ENCODE measurements around the gene SPDYE3. TPM values are rescaled to one million over a fixed set of nuclear protein-coding genes. Genes with fewer than 3 reads are reported as not detected.
A peak's percentile ranks its signal among the peaks of the same experiment; 100 is the strongest.
"Not testable (repeated sequence)": the region's sequence is repeated elsewhere in the genome, so short reads cannot be mapped to it uniquely, and the experiment has no call there.

SPDYE3 gene
- polyA plus RNA-seq, 4 donors, result 6.9 to 7.8 (median 7.7) TPM

DNA sequence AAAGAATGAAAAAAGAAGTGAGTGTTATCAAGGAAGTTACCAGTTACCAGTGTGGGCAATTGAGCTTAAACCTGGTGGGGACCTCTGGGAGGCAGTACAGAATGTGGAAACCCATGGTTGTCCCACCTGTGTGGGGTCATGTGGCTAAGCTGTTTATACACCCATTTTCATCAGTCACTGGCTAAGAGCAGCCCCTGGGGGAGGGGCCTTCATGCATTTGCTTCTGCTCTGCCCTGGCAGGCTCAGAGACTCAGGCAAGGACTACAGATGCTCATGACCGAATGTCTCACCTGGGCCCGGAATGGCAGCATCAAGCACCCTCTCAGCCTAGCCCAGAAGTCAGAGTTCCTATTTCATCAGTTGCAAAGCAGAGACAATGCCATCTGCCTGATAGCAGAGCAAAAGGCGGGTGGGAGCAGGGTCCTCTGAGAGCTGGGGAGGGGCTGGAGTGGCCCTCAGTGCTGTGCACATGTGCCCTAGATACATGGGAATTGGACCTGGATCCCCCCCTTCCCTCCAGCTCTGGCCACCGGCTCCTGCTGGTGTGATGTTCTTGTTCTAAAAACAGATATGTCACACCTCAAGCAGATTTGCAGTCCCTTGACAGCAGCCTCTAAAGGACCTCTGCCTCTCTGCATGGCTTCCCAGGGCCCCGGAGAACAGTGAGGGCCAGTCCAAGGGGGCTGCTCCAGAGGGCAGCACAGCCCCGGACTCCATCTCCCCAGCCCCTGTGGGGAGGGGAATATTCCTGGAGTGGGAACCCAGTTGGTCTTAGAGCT, 20.1 kb upstream of the SPDYE3 start:
- DNase-seq (ENCODE audit: low read depth in 4 of 4, low spot score in 3 of 4), result not testable (repeated sequence)

DNA sequence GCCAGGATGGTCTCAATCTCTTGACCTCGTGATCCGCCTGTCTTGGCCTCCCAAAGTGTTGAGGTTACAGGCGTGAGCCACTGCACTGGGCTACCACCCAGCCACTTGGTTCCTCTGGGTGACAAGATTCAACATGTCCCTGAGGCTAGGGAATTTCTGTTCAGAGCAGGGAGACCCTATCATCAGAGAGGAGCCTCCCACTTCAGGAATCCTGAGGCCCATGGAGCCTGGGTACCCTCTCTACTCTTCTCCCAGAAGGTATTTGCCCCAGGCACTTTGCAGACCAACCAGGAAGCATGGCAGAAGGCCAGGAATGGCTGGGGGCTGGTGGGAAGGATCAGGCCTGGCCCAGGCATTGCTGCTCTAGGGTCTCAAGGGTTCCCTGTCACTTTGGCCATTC, 19.2 kb upstream of the SPDYE3 start:
- DNase-seq (ENCODE audit: low read depth in 4 of 4, low spot score in 3 of 4), result not testable (repeated sequence)

DNA sequence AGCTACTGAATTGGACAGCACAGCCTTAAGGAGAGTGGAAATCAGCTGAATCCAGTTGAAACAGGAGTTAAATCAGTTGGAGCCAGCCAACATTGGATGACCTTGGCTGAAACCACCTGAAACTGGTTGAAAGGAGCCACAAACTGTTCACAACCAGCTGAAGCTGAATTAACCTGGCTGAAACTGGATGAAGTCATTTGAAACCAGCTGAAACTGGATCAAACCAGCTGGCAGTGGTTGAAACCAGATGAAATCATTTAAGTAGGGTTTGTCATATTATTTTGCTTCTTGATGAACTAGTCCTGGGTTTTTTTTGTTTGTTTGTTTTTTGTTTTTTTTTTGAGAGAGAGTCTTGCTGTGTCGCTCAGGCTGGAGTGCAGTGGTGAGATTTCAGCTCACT, 15.3 kb upstream of the SPDYE3 start:
- DNase-seq (ENCODE audit: low read depth in 4 of 4, low spot score in 3 of 4), result not testable (repeated sequence)

GRCh38 chr7:100295269-100295668, 12.2 kb upstream of the SPDYE3 start:
- not testable (repeated sequence) for DNase-seq (ENCODE audit: low read depth in 4 of 4, low spot score in 3 of 4)

- DNase-seq (ENCODE audit: low read depth in 4 of 4, low spot score in 3 of 4), result not testable (repeated sequence)
These were observed 9.5 kb upstream of the SPDYE3 start for GRCh38 chr7:100297852-100298631.

GRCh38 chr7:100298632-100298895, 8.9 kb upstream of the SPDYE3 start:
- not testable (repeated sequence) for DNase-seq (ENCODE audit: low read depth in 4 of 4, low spot score in 3 of 4)

GRCh38 chr7:100304526-100304925, 3.0 kb upstream of the SPDYE3 start:
- DNase-seq (ENCODE audit: low read depth in 4 of 4, low spot score in 3 of 4), result not testable (repeated sequence)

DNA sequence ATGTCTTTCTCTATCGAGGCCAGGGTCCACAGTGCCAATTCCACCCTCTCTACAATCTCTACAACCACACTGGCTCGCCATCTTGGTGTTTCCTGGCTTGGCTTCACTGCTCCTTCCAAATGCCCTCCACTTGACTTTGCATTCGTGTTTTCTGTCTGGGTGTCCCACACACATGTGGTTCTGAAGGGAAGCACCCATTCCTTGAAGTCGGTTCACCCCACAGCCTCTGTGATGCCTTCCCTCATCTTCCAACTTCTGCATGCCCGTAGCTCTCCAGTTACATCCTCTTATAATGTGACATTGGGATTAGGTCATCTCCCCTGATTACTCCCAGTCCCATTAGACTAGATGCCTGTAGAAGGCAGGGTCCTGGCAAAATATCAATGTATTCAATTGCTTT, 10.8 kb downstream of the SPDYE3 start:
- not testable (repeated sequence) for DNase-seq (ENCODE audit: low read depth in 4 of 4, low spot score in 3 of 4)

GRCh38 chr7:100321648-100322047, 14.1 kb downstream of the SPDYE3 start:
- not testable (repeated sequence) for DNase-seq (ENCODE audit: low read depth in 4 of 4, low spot score in 3 of 4)

GRCh38 chr7:100324194-100324593, 16.7 kb downstream of the SPDYE3 start:
- not testable (repeated sequence) for DNase-seq (ENCODE audit: low read depth in 4 of 4, low spot score in 3 of 4)

DNA sequence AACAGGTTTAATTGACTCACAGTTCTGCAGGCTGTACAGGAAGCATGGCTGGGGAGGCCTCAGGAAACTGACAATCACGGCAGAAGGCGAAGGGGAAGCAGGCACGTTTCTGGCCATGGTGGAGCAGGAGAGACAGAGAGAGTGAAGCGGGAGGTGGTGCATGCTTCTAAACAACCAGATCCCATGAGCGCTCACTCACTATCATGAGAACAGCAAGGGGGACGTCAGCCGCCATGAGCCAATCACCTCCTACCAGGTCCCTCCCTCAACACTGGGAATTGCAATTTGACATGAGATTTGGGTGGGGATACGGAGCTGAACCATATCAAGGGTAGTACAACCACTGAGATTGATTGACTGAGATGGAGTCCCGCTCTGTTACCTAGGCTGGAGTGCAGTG, 18.2 kb downstream of the SPDYE3 start:
- not testable (repeated sequence) for DNase-seq (ENCODE audit: low read depth in 4 of 4, low spot score in 3 of 4)

DNA sequence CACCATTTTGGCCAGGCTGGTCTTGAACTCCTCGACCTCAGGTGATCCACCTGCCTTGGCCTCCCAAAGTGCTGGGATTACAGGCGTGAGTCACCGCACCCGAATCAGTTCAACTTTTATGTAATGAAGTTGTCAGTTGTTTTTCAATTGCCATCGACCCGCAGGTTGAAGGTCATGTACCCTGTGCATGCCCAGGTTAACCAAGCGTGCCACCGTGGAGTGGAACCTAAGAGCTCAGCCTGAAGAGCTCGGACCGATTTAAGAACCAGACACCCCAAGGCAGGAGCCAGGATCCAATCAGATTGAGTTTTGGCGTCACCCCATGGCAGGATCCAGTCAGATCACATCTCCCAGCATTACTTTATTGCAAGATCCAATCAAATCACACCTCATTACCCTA, 19.4 kb downstream of the SPDYE3 start:
- not testable (repeated sequence) for DNase-seq (ENCODE audit: low read depth in 4 of 4, low spot score in 3 of 4)

GRCh38 chr7:100335566-100336466, 28.3 kb downstream of the SPDYE3 start:
- peak; percentile 75 to 86 (median 82) for DNase-seq (ENCODE audit: low read depth in 4 of 4, low spot score in 3 of 4)

- DNase-seq (ENCODE audit: low read depth in 4 of 4, low spot score in 3 of 4), result not testable (repeated sequence)
These were observed 30.7 kb downstream of the SPDYE3 start for GRCh38 chr7:100338083-100338696.

DNA sequence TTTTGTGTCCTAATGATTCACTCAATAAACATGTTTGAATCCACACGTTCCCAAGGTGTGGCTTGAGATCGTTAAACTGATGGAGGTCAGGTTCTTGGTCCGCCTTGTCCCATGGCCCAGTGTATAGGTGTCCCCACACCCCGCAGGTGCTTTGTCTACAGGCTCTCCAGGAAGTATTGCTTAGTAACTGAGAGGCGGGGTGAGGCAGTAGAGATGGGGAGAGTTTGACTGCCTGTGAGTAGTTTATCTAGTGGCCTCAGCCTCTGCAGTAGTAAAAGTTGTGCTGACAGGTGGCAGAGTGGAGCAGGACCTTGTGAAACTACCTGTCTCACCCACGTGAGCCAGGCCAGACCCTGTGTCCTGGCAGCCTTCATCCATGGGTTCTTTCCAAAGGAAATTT, 33.8 kb downstream of the SPDYE3 start:
- not testable (repeated sequence) for DNase-seq (ENCODE audit: low read depth in 4 of 4, low spot score in 3 of 4)

- DNase-seq (ENCODE audit: low read depth in 4 of 4, low spot score in 3 of 4), result no peak
These were observed 35.3 kb downstream of the SPDYE3 start for GRCh38 chr7:100342765-100343164.

GRCh38 chr7:100344124-100344559, 36.6 kb downstream of the SPDYE3 start:
- not testable (repeated sequence) for DNase-seq (ENCODE audit: low read depth in 4 of 4, low spot score in 3 of 4)

DNA sequence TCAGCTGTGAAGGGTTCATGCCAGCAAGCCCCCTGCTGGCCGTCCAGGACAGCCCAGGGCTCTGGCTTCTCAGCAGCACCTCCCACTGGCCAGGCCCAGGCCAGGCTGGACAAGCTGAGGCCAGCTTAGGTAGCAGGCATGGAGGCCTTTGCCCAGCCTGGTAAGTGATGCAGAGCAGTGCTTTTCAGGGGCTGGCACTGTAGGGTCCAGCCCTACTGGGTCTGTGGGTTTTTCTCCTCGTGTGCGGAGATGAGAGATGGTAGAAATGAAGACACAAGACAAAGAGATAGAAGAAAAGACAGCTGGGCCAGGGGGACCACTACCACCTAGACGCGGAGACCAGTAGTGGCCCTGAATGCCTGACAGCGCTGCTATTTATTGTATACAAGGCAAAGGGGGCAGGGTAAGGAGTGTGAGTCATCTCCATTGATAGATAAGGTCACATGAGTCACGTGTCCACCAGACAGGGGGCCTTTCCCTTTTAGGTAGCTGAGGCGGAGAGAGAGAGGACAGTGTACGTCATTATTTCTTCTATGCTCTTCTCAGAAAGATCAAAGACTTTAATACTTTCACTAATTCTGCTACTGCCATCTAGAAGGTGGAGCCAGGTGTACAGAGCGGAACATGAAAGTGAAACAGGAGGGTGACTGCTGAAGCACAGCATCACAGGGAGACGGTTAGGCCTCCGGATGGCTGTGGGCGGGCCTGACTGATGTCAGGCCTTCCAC, 37.2 kb downstream of the SPDYE3 start:
- not testable (repeated sequence) for DNase-seq (ENCODE audit: low read depth in 4 of 4, low spot score in 3 of 4)

- peak in 1 of 4 donors; percentile 15 for DNase-seq (ENCODE audit: low read depth in 4 of 4, low spot score in 3 of 4)
These were observed 37.8 kb downstream of the SPDYE3 start for GRCh38 chr7:100345288-100345672.

- DNase-seq (ENCODE audit: low read depth in 4 of 4, low spot score in 3 of 4), result no peak
These were observed 39.4 kb downstream of the SPDYE3 start for GRCh38 chr7:100346921-100347320.

Measured in right renal pelvis (tissue), 4 donors.